ENCODE data around the gene APC.

The APC gene

GRCh38 chr5:112784726-112785125 is 47.0 kb downstream of the APC start:
- DNase-seq (ENCODE audit: low read depth) = peak; percentile 66

GRCh38 chr5:112787261-112787660 is 49.6 kb downstream of the APC start:
- DNase-seq (ENCODE audit: low read depth) = no peak

- no peak for DNase-seq (ENCODE audit: low read depth)
Observed at GRCh38 chr5:112787896-112788295, 50.2 kb downstream of the APC start.

GRCh38 chr5:112793201-112793600 is 55.5 kb downstream of the APC start:
- no peak for DNase-seq (ENCODE audit: low read depth)

- DNase-seq (ENCODE audit: low read depth) = no peak
Observed at GRCh38 chr5:112794410-112794809, 56.7 kb downstream of the APC start.

- DNase-seq (ENCODE audit: low read depth) = no peak
Observed at GRCh38 chr5:112795342-112795741, 57.7 kb downstream of the APC start.

GRCh38 chr5:112795944-112796678 is 58.4 kb downstream of the APC start:
- no peak for DNase-seq (ENCODE audit: low read depth)

- no peak for DNase-seq (ENCODE audit: low read depth)
Observed at GRCh38 chr5:112799661-112800060, 62.0 kb downstream of the APC start.

- no peak for DNase-seq (ENCODE audit: low read depth)
Observed at GRCh38 chr5:112800891-112801290, 63.2 kb downstream of the APC start.

GRCh38 chr5:112811023-112811422 is 73.3 kb downstream of the APC start:
- no peak for DNase-seq (ENCODE audit: low read depth)

GRCh38 chr5:112812549-112812948 is 74.9 kb downstream of the APC start:
- DNase-seq (ENCODE audit: low read depth) = no peak

GRCh38 chr5:112820246-112820645 is 82.6 kb downstream of the APC start:
- no peak for DNase-seq (ENCODE audit: low read depth)

GRCh38 chr5:112822456-112822855 is 84.8 kb downstream of the APC start:
- DNase-seq (ENCODE audit: low read depth) = peak; percentile 21

GRCh38 chr5:112823181-112823580 is 85.5 kb downstream of the APC start:
- DNase-seq (ENCODE audit: low read depth) = no peak

GRCh38 chr5:112823656-112824055 is 86.0 kb downstream of the APC start:
- DNase-seq (ENCODE audit: low read depth) = no peak

- no peak for DNase-seq (ENCODE audit: low read depth)
Observed at GRCh38 chr5:112824197-112824596, 86.5 kb downstream of the APC start.

- DNase-seq (ENCODE audit: low read depth) = no peak
Observed at GRCh38 chr5:112830378-112830777, 92.7 kb downstream of the APC start.

- no peak for DNase-seq (ENCODE audit: low read depth)
Observed at GRCh38 chr5:112833971-112834370, 96.3 kb downstream of the APC start.

- DNase-seq (ENCODE audit: low read depth) = no peak
Observed at GRCh38 chr5:112844489-112844888, 106.8 kb downstream of the APC start.

- no peak for DNase-seq (ENCODE audit: low read depth)
Observed at GRCh38 chr5:112846556-112846955, 108.9 kb downstream of the APC start.

GRCh38 chr5:112847306-112847705 is 109.6 kb downstream of the APC start:
- DNase-seq (ENCODE audit: low read depth) = no peak

- DNase-seq (ENCODE audit: low read depth) = peak; percentile 78
Observed at GRCh38 chr5:112848116-112848811, 110.6 kb downstream of the APC start.

GRCh38 chr5:112849912-112850311 is 112.2 kb downstream of the APC start:
- no peak for DNase-seq (ENCODE audit: low read depth)

- DNase-seq (ENCODE audit: low read depth) = no peak
Observed at GRCh38 chr5:112854651-112855050, 117.0 kb downstream of the APC start.

Measured in fibroblast of gingiva (primary cell).